ENCODE results near the gene BCS1L.

DNA sequence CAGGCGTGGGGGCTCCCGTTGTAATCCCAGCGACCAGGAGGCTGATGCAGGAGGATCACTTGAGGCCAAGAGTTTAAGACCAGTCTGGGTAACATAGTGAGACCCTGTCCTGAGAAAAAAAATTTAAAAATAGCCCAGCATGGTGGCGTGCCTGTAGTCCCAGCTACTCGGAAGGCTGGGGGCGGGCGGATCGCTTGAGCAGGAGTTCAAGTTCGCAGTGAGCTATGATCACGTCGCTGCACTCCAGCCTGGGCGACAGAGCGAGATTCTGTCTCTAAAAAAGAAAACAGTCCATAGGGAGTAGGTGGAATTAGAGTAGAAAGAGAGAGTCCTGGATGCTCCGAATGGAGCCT, 50.8 kb downstream of the BCS1L start:
- TF ChIP-seq EZH2 (IDR thresholded peaks at IDR 0.05; ENCODE audit: insufficient read depth, poor library complexity, severe bottlenecking) (no peak), EZH2phosphoT487 (IDR thresholded peaks at IDR 0.05; ENCODE audit: insufficient read depth, low read depth) (no peak)
